HG03342 (cell line): Measurements from ENCODE around the gene MEGF10.
A peak's percentile ranks its signal among the peaks of the same experiment; 100 is the strongest.

ENCODE experiments used
- ATAC-seq: cut with Tn5 transposase; IDR thresholded peaks from one replicate; pipeline ENCODE4 v1.9.1; 2021; ENCODE audit warnings: mild to moderate bottlenecking, moderate library complexity; ENCODE audit not compliant: unreplicated experiment

The MEGF10 gene

GRCh38 chr5:127409246-127409917 is 118.8 kb downstream of the MEGF10 start:
- ATAC-seq, result no peak

DNA sequence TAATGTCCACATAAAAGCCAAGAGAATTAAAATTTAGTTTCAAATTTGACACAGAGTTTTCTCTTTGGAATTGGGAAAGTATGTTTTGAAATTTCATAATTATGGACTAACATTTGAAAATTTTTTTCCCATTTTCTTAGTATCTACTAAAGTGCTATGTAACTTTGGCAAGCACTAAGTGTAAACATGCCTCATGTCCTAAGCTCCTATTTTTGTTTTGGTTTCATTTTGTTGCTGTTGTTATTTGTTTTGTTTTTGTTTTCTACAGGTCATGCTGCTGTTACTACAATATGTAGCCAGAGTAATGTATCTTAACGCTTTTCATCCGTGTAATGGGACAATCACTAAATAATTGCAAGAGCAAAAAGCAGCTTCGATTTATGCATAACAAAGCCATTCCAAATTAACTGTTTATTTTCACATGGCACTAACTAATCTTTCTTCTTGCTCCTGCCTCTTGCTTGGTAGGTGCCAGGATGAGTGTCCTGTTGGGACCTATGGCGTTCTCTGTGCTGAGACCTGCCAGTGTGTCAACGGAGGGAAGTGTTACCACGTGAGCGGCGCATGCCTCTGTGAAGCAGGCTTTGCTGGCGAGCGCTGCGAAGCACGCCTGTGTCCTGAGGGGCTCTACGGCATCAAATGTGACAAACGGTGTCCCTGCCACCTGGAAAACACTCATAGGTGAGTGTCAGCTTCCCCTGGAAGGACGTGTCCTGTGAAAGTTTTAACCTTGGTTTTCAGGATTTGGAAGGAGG is 119.5 kb downstream of the MEGF10 start:
- ATAC-seq, result peak; percentile 46

GRCh38 chr5:127410959-127411358 is 120.4 kb downstream of the MEGF10 start:
- peak; percentile 66 for ATAC-seq

DNA sequence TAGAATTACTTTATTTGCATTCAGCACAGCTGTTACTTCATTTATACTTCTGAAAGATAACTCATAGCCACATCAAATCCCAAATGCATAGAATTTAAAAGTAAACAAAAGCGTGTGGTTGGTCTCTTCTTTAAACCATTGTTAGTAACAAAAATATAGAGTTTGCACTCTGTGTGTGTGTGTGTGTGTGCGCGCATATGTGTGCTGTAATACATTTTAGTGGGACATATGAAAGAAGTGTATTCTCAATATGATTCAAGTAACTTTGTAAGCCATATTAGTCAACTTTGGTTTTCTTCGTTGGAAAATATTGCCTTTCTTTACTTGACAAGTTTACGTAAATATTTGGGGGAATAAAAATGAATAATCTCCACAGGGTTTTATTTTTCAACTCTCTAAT is 120.8 kb downstream of the MEGF10 start:
- ATAC-seq, result no peak

- ATAC-seq, result no peak
These were observed 122.1 kb downstream of the MEGF10 start for GRCh38 chr5:127412698-127413097.

- no peak for ATAC-seq
These were observed 124.4 kb downstream of the MEGF10 start for GRCh38 chr5:127415034-127415433.

GRCh38 chr5:127416906-127417305 is 126.3 kb downstream of the MEGF10 start:
- no peak for ATAC-seq

- ATAC-seq, result no peak
These were observed 126.9 kb downstream of the MEGF10 start for GRCh38 chr5:127417528-127417927.

DNA sequence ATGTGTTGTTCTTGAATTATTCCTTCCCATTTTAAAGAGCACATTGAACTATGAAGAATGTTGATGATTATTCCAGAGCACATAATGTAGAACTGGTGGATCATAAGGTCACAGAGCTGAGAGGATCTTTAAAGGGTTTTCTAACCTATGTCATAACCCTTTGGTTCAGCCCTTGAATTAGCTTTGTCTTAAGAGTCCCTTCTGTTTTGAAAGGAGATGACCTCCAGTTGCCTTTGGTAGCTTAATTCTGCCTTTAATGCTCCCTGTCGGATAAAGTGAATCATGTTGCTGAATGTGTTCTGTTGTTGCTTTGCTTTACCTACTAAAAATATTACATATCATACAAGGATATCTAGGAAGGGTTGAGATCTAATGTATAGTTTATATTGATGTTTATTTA is 127.8 kb downstream of the MEGF10 start:
- no peak for ATAC-seq

- no peak for ATAC-seq
These were observed 128.5 kb downstream of the MEGF10 start for GRCh38 chr5:127418974-127419682.

DNA sequence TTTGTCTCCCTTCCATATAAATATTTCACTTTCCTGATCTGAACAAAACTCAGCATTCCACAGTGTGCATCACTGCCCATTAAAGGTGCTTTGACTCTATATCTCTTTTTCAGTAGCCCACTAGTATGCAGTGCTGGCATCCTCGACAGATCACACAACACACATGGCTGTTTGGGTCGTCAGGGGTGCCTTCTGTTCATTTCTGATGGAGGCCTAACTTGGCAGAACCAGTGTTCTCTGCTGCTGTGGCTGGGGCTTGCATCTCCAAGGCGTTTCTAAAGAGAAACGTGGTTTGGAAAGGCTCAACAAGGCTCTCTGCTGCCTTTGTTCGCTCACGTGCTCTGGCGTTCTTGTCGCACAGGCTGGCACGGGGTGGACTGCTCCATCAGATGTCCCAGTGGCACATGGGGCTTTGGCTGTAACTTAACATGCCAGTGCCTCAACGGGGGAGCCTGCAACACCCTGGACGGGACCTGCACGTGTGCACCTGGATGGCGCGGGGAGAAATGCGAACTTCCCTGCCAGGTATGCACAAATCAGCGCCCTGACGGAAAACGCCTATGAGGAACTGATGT is 129.2 kb downstream of the MEGF10 start:
- no peak for ATAC-seq

DNA sequence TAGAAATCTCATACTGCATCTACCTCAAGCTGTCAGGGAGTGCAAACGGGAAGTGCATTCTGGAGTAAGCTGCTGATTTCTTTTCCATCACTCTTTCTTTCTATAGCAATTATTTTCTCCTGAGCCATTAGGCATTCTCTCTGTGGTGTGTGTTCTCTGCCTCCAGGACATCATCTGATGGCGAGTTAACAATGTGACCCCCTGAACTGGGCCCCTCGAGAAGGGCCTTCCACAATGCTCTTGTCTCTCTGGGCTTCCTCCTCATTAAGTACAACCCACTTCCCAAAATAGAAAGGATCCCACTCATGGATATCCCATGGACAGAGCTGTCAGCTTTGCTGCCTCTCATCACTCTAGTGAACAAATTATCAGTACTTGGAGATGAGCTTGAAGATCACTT is 130.2 kb downstream of the MEGF10 start:
- no peak for ATAC-seq

GRCh38 chr5:127421471-127421870 is 130.9 kb downstream of the MEGF10 start:
- no peak for ATAC-seq

DNA sequence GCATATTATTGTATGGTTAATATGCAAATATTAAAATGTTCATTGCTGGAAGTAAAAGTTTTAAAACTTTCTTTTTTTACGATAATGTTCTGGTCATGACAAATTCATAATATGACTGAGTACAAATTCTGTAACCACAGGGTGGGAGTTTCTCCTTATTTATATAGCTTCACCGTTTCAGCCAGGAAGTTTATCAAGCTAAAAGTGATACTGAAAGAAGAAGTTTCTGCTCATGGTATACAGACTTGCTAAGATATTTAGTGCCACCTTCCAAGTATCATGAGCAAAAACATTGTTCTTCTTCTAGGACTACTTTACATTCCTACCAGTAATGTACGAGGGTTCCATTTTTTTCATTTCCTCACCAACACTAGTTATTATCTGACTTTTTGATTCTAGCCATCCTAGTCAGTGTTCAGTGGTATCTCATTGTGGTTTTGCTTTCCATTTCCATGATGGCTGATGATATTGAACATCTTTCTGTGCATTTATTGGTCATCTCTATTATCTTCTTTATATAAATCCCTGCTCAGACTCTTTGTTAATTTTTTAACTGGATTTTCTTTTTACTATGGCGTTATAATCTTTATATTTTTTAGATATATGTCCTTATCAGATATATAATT is 132.7 kb downstream of the MEGF10 start:
- ATAC-seq, result peak; percentile 60

DNA sequence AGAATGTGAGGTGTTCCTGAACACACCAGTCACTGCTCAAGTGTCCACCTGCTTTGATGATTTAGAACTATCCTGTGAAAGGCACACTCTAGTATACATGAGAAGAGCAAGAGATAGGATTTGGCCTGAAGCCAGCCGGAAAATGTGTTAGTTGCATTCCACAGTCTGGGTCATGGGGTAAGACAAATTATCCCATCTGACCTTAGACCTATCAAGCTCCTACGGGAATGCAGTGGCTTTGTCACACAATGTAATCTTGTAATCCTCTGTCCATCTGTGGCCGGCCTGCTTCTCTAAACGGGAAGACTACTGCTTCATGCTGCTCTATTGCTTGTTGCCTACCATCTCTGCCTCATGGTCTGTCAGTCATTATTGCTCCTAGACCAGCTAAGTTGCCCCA is 134.4 kb downstream of the MEGF10 start:
- no peak for ATAC-seq

DNA sequence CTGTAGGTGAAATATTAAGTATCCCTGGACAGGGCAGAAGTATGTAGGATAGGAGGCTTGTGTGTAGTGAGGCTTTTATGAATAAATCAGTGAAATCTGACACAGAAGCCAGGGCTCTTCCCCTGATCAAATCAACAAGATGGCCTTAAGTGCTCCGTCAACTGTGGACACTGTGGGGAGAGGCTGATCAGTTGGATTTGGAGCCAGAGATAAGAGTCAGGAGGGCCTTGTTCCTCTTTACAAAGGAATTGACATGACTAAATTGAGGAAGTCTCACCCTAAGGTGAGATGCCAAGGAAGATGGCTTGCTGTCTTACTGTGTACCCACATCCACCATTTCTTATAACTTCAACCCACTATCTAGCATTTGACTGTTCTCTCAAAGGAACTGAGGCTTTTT is 135.3 kb downstream of the MEGF10 start:
- no peak for ATAC-seq

- ATAC-seq, result no peak
These were observed 136.1 kb downstream of the MEGF10 start for GRCh38 chr5:127426661-127427060.

- ATAC-seq, result no peak
These were observed 137.7 kb downstream of the MEGF10 start for GRCh38 chr5:127428276-127428675.

- no peak for ATAC-seq
These were observed 138.2 kb downstream of the MEGF10 start for GRCh38 chr5:127428748-127429147.

GRCh38 chr5:127429928-127430327 is 139.3 kb downstream of the MEGF10 start:
- ATAC-seq, result no peak

GRCh38 chr5:127430627-127431026 is 140.0 kb downstream of the MEGF10 start:
- ATAC-seq, result no peak
